ENCODE results near the gene SSBP4. TPM values are rescaled to one million over a fixed set of nuclear protein-coding genes. Genes with fewer than 3 reads are reported as not detected.
A peak's percentile ranks its signal among the peaks of the same experiment; 100 is the strongest.

The SSBP4 gene
- total and polyA plus RNA-seq, 9 of the 15 experiments (the other 6 are each of a cell fraction or from before 2014, with no cell fraction given) = 1.1 to 189 (median 39.0) TPM

DNA sequence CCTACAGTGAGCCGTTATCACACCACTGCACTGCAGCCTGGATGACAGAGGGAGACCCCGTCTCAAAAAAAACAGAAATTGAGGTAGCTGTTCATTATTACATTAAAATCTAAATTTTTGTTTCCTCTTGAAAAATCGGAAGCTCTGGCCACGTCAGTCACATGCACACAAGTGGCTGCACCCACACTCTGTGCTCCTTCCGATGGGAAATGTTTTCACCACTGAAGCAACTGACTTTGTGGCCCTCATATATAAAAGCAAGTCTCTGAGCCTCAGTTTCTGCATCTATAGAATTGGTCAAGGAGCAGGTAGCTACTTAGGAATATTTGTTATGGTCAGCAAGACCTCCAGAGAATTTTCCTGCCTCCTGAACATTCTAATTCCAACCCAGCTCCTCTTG lies 26.3 kb upstream of the SSBP4 start:
- Histone ChIP-seq H3K9me3 (replicated peaks; ENCODE audit: control insufficient read depth, insufficient read depth, low read depth, low read length) (no peaks in the 10 kb centered on the region), H3K9me1 (ENCODE audit: control insufficient read depth, insufficient read depth, low read length) (no peaks in the 10 kb centered on the region), H3K4me2 (ENCODE audit: insufficient read depth, low read length) (no peak overlapping the region), H2AFZ (ENCODE audit: low read depth, low read length) (no peak overlapping the region), H3K27me3 (ENCODE audit: control insufficient read depth in 2 of 2, insufficient read depth in 2 of 2, low read length in 2 of 2) (no peaks in the 10 kb centered on the region), H3K79me2 (ENCODE audit: control insufficient read depth, insufficient read depth, low read length) (peaks cover 13% of the 10 kb centered on the region), H3K4me1 (replicated peaks in 1 of 2; ENCODE audit: control insufficient read depth in 2 of 2, insufficient read depth in 2 of 2, low read length in 2 of 2) (peaks cover 13 to 38% of the 10 kb centered on the region in 2 experiments), H3K27ac (ENCODE audit: extremely low read depth, low read depth, low read length) (no peak overlapping the region), H4K20me1 (replicated peaks; ENCODE audit: control insufficient read depth, insufficient read depth, low read length) (peaks cover 13% of the 10 kb centered on the region), H3K4me3 (no peak overlapping the region), H3K9ac (ENCODE audit: insufficient read depth in 1 of 2, low read depth in 2 of 2, low read length in 2 of 2) (no peak overlapping the region), H3K36me3 (ENCODE audit: control insufficient read depth, insufficient read depth, low read length) (peaks cover 22% of the 10 kb centered on the region; the same call in 2 of the 3 replicates)
- no peak for DNase-seq (ENCODE audit: extremely low read depth in 1 of 4, low spot score in 3 of 4)
- in situ Hi-C loops (cut with MboI) = no loop called here
- 50% methylated on average over 5 of the region's 5 CpGs for WGBS (ENCODE audit: insufficient coverage, low coverage, missing lambda C conversion rate)
- intact Hi-C loops (cut with micrococcal nuclease) = no loop called here
- ChIA-PET POLR2A (interaction anchor here (0.6 to 8.1 kb wide), 6 partner anchors 13 to 332 kb away, joined by 3 to 244 read pairs (median 3); partner anchors contain the start of gene SSBP4), CTCF (ENCODE audit: low intra/inter-chr PET ratio) (no interaction called here)
- no peak for FAIRE-seq
- no peak for ATAC-seq
- no TSS peak for BruUV-seq (replicated peaks)
- TF ChIP-seq RBM39 (optimal IDR thresholded peaks at IDR 0.05; ENCODE audit: low read depth, low read length) = no peak
- TF ChIP-seq, protein P1, sequence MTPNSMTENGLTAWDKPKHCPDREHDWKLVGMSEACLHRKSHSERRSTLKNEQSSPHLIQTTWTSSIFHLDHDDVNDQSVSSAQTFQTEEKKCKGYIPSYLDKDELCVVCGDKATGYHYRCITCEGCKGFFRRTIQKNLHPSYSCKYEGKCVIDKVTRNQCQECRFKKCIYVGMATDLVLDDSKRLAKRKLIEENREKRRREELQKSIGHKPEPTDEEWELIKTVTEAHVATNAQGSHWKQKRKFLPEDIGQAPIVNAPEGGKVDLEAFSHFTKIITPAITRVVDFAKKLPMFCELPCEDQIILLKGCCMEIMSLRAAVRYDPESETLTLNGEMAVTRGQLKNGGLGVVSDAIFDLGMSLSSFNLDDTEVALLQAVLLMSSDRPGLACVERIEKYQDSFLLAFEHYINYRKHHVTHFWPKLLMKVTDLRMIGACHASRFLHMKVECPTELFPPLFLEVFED (CRISPR knock-in tag; conservative IDR thresholded peaks at IDR 0.05) = no peak
- TF ChIP-seq ZNF263 (CRISPR knock-in tag; IDR thresholded peaks at IDR 0.05; ENCODE audit: borderline replicate concordance) = peak; percentile 37; the same call in 1 of the 2 replicates
- no peak for TF ChIP-seq ZNF384 (IDR thresholded peaks at IDR 0.05; ENCODE audit: low read depth, low read length)
- no peak for TF ChIP-seq XRCC5 (IDR thresholded peaks at IDR 0.05; ENCODE audit: low read depth, low read length)
- TF ChIP-seq PBX2 (CRISPR knock-in tag; IDR thresholded peaks at IDR 0.05; ENCODE audit: low read depth) = no peak
- TF ChIP-seq PBX2 (tag; conservative IDR thresholded peaks at IDR 0.05; ENCODE audit: low read depth) = no peak
- TF ChIP-seq MED1 (CRISPR knock-in tag; IDR thresholded peaks at IDR 0.05; ENCODE audit: borderline replicate concordance) = 0 out of 2 replicates have a peak, but pooled peaks have one; percentile 11
- TF ChIP-seq ETV1 (tag; conservative IDR thresholded peaks at IDR 0.05; ENCODE audit: low read depth) = no peak
- no peak for TF ChIP-seq RUNX1 (IDR thresholded peaks at IDR 0.05; ENCODE audit: low read depth)
- TF ChIP-seq SP1 (CRISPR knock-in tag; IDR thresholded peaks at IDR 0.05) = no peak
- TF ChIP-seq ESRRA (IDR thresholded peaks at IDR 0.05; ENCODE audit: borderline replicate concordance, low read depth) = 0 out of 2 replicates have a peak, but pooled peaks have one; percentile 0
- TF ChIP-seq YBX1 (IDR thresholded peaks at IDR 0.05) = no peak
- TF ChIP-seq, protein P2, sequence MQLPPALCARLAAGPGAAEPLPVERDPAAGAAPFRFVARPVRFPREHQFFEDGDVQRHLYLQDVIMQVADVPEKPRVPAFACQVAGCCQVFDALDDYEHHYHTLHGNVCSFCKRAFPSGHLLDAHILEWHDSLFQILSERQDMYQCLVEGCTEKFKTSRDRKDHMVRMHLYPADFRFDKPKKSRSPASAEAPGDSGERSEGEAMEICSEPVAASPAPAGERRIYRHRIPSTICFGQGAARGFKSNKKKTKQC (CRISPR knock-in tag; IDR thresholded peaks at IDR 0.05) = no peak
- TF ChIP-seq ZFP91 (CRISPR knock-in tag; IDR thresholded peaks at IDR 0.05) = no peak
- TF ChIP-seq ERF (CRISPR knock-in tag; IDR thresholded peaks at IDR 0.05) = no peak
- no peak for TF ChIP-seq SRF (CRISPR knock-in tag; IDR thresholded peaks at IDR 0.05)
- TF ChIP-seq RBM14 (IDR thresholded peaks at IDR 0.05; ENCODE audit: borderline replicate concordance, insufficient read depth, low read depth, low read length) = no peak

All from K562 (cell line).